Vagina (tissue), 2 donors: ENCODE measurements around the gene TBC1D22A. TPM values are rescaled to one million over a fixed set of nuclear protein-coding genes. Genes with fewer than 3 reads are reported as not detected.

Source experiments
- DNase-seq, 2 donors: peaks; one replicate each; pipeline ENCODE4 v3.0.0-alpha.2; 2017; ENCODE audit errors: extremely low spot score in 2 of 2
- H3K27ac ChIP-seq: fragments of 200-600 bp; sonication (generic); one replicate; pipeline ENCODE4 v1.5.1; 2019
- H3K27me3 ChIP-seq: fragments of 200-600 bp; sonication (generic); one replicate; pipeline ENCODE4 v1.5.1; 2019
- H3K36me3 ChIP-seq, 2 donors: fragments of 200-600 bp; sonication (generic); one replicate each; pipeline ENCODE4 v1.5.1; 2017 to 2019
- H3K4me1 ChIP-seq: fragments of 200-600 bp; sonication (generic); one replicate; pipeline ENCODE4 v1.5.1; 2019
- H3K4me3 ChIP-seq, 2 donors: fragments of 200-600 bp; sonication (generic); 1 replicate in 1 of 2; 2 replicates in 1 of 2; pipeline ENCODE4 v1.5.1; 2016 to 2019
- H3K9me3 ChIP-seq: fragments of 200-600 bp; sonication (generic); one replicate; pipeline ENCODE4 v1.5.1; 2019
- CTCF ChIP-seq, 3 experiments: fragments of 450-650 bp in 2 of 3; fragments of 200-600 bp in 1 of 3; sonication (generic) in 1 of 3; IDR thresholded peaks; one replicate each; pipeline ENCODE4 v1.5.1; 2017 to 2019; ENCODE audit warnings: antibody characterized with exemption in 3 of 3, mild to moderate bottlenecking in 2 of 3, moderate library complexity in 2 of 3
- POLR2A ChIP-seq, 2 donors: fragments of 450-650 bp; IDR thresholded peaks; one replicate each; pipeline ENCODE4 v1.6.1; 2017; ENCODE audit warnings: antibody characterized with exemption in 2 of 2, mild to moderate bottlenecking in 2 of 2, moderate library complexity in 2 of 2
- POLR2AphosphoS5 ChIP-seq, 2 donors: sonication (generic); formaldehyde crosslinking; IDR thresholded peaks; one replicate each; pipeline ENCODE4 v1.9.0; 2017; ENCODE audit warnings: antibody characterized with exemption in 2 of 2, mild to moderate bottlenecking in 2 of 2, low read depth in 1 of 2; ENCODE audit not compliant: insufficient read depth in 1 of 2
- intact Hi-C: fragments of 100-400 bp; cut with DNase I; formaldehyde crosslinking; loops from one replicate; pipeline ENCODE4 v1.15.1; 2023
- total RNA-seq: library from RNA; depleted of rRNA; stranded (reverse); fragments of >200 nt; gene quantifications from one replicate; pipeline ENCODE4 v1.2.3, GENCODE V29; 2016

TBC1D22A gene
- total RNA-seq, 1 donor from 2014 or later = 38.3 TPM

GRCh38 chr22:46918197-46918596 lies 155.7 kb downstream of the TBC1D22A start:
- H3K4me3 ChIP-seq = no peak overlapping the region
- no peak overlapping the region for H3K27ac ChIP-seq
- H3K36me3 ChIP-seq = peaks cover 0 to 10% of the 10 kb centered on the region in 2 donors
- intact Hi-C loops = no loop called here
- H3K4me1 ChIP-seq = no peaks in the 10 kb centered on the region
- no peaks in the 10 kb centered on the region for H3K9me3 ChIP-seq
- H3K27me3 ChIP-seq = no peaks in the 10 kb centered on the region
- DNase-seq = peak; percentile 14 to 34
- no peak for TF ChIP-seq CTCF (IDR thresholded peaks at IDR 0.05)
- TF ChIP-seq POLR2AphosphoS5 (IDR thresholded peaks at IDR 0.05; ENCODE audit: insufficient read depth in 1 of 2, low read depth in 1 of 2) = no peak
- no peak for TF ChIP-seq POLR2A (IDR thresholded peaks at IDR 0.05)

GRCh38 chr22:46922037-46922436 lies 159.6 kb downstream of the TBC1D22A start:
- no peak for TF ChIP-seq CTCF (IDR thresholded peaks at IDR 0.05)
- TF ChIP-seq POLR2AphosphoS5 (IDR thresholded peaks at IDR 0.05; ENCODE audit: insufficient read depth in 1 of 2, low read depth in 1 of 2) = no peak
- no peak for TF ChIP-seq POLR2A (IDR thresholded peaks at IDR 0.05)
- Histone ChIP-seq H3K27ac (no peak overlapping the region), H3K4me1 (no peaks in the 10 kb centered on the region), H3K36me3 (no peaks in the 10 kb centered on the region), H3K27me3 (no peaks in the 10 kb centered on the region), H3K9me3 (no peaks in the 10 kb centered on the region), H3K4me3 (no peak overlapping the region)
- intact Hi-C loops = no loop called here
- no peak for DNase-seq

- TF ChIP-seq CTCF (IDR thresholded peaks at IDR 0.05) = no peak
- Histone ChIP-seq H3K27me3 (no peaks in the 10 kb centered on the region), H3K9me3 (no peaks in the 10 kb centered on the region), H3K4me1 (no peaks in the 10 kb centered on the region), H3K27ac (no peak overlapping the region), H3K4me3 (no peak overlapping the region), H3K36me3 (no peaks in the 10 kb centered on the region)
- peak in 1 of 2 donors; percentile 32 for DNase-seq
- intact Hi-C loops = no loop called here
These were observed 160.9 kb downstream of the TBC1D22A start for GRCh38 chr22:46923394-46923793.

GRCh38 chr22:46925818-46926217 lies 163.4 kb downstream of the TBC1D22A start:
- Histone ChIP-seq H3K27me3 (no peaks in the 10 kb centered on the region), H3K27ac (no peak overlapping the region), H3K4me1 (no peaks in the 10 kb centered on the region), H3K36me3 (no peaks in the 10 kb centered on the region), H3K9me3 (no peaks in the 10 kb centered on the region), H3K4me3 (no peak overlapping the region)
- DNase-seq = no peak
- intact Hi-C loops = no loop called here
- TF ChIP-seq CTCF (IDR thresholded peaks at IDR 0.05) = no peak

GRCh38 chr22:46929046-46929709 lies 166.7 kb downstream of the TBC1D22A start:
- H3K9me3 ChIP-seq = no peaks in the 10 kb centered on the region
- H3K4me1 ChIP-seq = no peaks in the 10 kb centered on the region
- DNase-seq = no peak
- intact Hi-C loops = no loop called here
- TF ChIP-seq POLR2A (IDR thresholded peaks at IDR 0.05) (no peak), CTCF (IDR thresholded peaks at IDR 0.05) (no peak), POLR2AphosphoS5 (IDR thresholded peaks at IDR 0.05; ENCODE audit: insufficient read depth in 1 of 2, low read depth in 1 of 2) (no peak)
- no peaks in the 10 kb centered on the region for H3K27me3 ChIP-seq
- no peak overlapping the region for H3K27ac ChIP-seq
- no peak overlapping the region for H3K4me3 ChIP-seq
- no peaks in the 10 kb centered on the region for H3K36me3 ChIP-seq
